Mesendoderm (in vitro differentiated cells): ENCODE data around the gene CDC45.
A peak's percentile ranks its signal among the peaks of the same experiment; 100 is the strongest.

Experiments used
- DNase-seq: peaks from one replicate; pipeline ENCODE4 v3.0.0; 2013
- H2AK5ac ChIP-seq: 2 replicates; pipeline ENCODE4 v1.6.1; 2013; ENCODE audit warnings: low read length, inconsistent platforms
- H2BK120ac ChIP-seq: 2 replicates; pipeline ENCODE4 v1.6.1; 2013; ENCODE audit warnings: low read depth, mild to moderate bottlenecking, low read length, moderate library complexity, mixed read lengths
- H2BK15ac ChIP-seq: replicated peaks from 2 replicates; pipeline ENCODE4 v1.6.1; 2013; ENCODE audit warnings: low read depth, mild to moderate bottlenecking, moderate library complexity
- H2BK5ac ChIP-seq: 2 replicates; pipeline ENCODE4 v1.6.1; 2013; ENCODE audit warnings: low read length, inconsistent platforms
- H3K18ac ChIP-seq: 2 replicates; pipeline ENCODE4 v1.6.1; 2013; ENCODE audit warnings: mild to moderate bottlenecking, low read length, mixed read lengths
- H3K23ac ChIP-seq: one replicate; pipeline ENCODE4 v1.6.1; 2013; ENCODE audit warnings: low read length
- H3K27ac ChIP-seq: 2 replicates; pipeline ENCODE4 v1.5.1; 2013; ENCODE audit warnings: low read depth, mild to moderate bottlenecking, inconsistent platforms, low read length, moderate library complexity
- H3K27me3 ChIP-seq: 2 replicates; pipeline ENCODE4 v1.6.1; 2013; ENCODE audit warnings: low read length, control low read depth, mild to moderate bottlenecking, inconsistent platforms; ENCODE audit not compliant: insufficient read depth, poor library complexity
- H3K36me3 ChIP-seq: 2 replicates; pipeline ENCODE4 v1.6.1; 2013; ENCODE audit warnings: low read length, inconsistent platforms; ENCODE audit not compliant: control insufficient read depth, insufficient read depth
- H3K4ac ChIP-seq: one replicate; pipeline ENCODE4 v1.6.1; 2013; ENCODE audit warnings: low read depth, mild to moderate bottlenecking, low read length, moderate library complexity
- H3K4me1 ChIP-seq: 2 replicates; pipeline ENCODE4 v1.6.1; 2013; ENCODE audit warnings: low read depth, low read length, inconsistent platforms; ENCODE audit not compliant: control insufficient read depth
- H3K4me2 ChIP-seq: 2 replicates; pipeline ENCODE4 v1.6.1; 2013; ENCODE audit warnings: low read length
- H3K4me3 ChIP-seq: 2 replicates; pipeline ENCODE4 v1.5.1; 2013; ENCODE audit warnings: mild to moderate bottlenecking, low read length
- H3K56ac ChIP-seq: one replicate; pipeline ENCODE4 v1.6.1; 2013; ENCODE audit warnings: low read length
- H3K79me1 ChIP-seq: 2 replicates; pipeline ENCODE4 v1.6.1; 2013; ENCODE audit warnings: low read length, inconsistent platforms
- H3K79me2 ChIP-seq: 2 replicates; pipeline ENCODE4 v1.6.1; 2013; ENCODE audit warnings: mild to moderate bottlenecking, low read length; ENCODE audit not compliant: control insufficient read depth, insufficient read depth
- H3K9ac ChIP-seq: 2 replicates; pipeline ENCODE4 v1.6.1; 2013; ENCODE audit warnings: low read length, inconsistent platforms
- H4K5ac ChIP-seq: one replicate; pipeline ENCODE4 v1.6.1; 2013; ENCODE audit warnings: low read length
- H4K8ac ChIP-seq: one replicate; pipeline ENCODE4 v1.6.1; 2013; ENCODE audit warnings: low read depth, mild to moderate bottlenecking, control low read depth, low read length, moderate library complexity
- WGBS: extraction: QIAGEN DNeasy Blood & Tissue Kit; methylation state at CpG from one replicate; pipeline ENCODE4 v1.1.7; 2013; ENCODE audit warnings: low lambda C conversion rate, missing lambda C conversion rate; ENCODE audit not compliant: insufficient coverage; ENCODE audit errors: extremely low coverage; 5-methylcytosine and 5-hydroxymethylcytosine counted together

CDC45 gene

GRCh38 chr22:19522881-19523239, 43.1 kb downstream of the CDC45 start:
- H3K4me2 ChIP-seq = no peak overlapping the region
- no CpG with 5 or more reads among the region's 9 CpGs for WGBS

GRCh38 chr22:19523240-19524169, 43.8 kb downstream of the CDC45 start:
- peak; percentile 68 for DNase-seq
- no CpG with 5 or more reads among the region's 99 CpGs for WGBS

More at GRCh38 chr22:19522881-19523239, 43.1 kb downstream of the CDC45 start:
- no peak overlapping the region for H2BK15ac ChIP-seq
- H2BK120ac ChIP-seq = no peak overlapping the region
- H3K36me3 ChIP-seq = no peaks in the 10 kb centered on the region
- no peak overlapping the region for H3K18ac ChIP-seq
- no peak overlapping the region for H2BK5ac ChIP-seq
- H3K9ac ChIP-seq = no peak overlapping the region
- H3K4ac ChIP-seq = no peak overlapping the region
- no peak overlapping the region for H3K4me3 ChIP-seq
- H3K79me2 ChIP-seq = no peaks in the 10 kb centered on the region
- no peak overlapping the region for H4K8ac ChIP-seq
- no peak overlapping the region for H4K5ac ChIP-seq
- H3K56ac ChIP-seq = no peak overlapping the region
- H3K23ac ChIP-seq = no peak overlapping the region
- no peaks in the 10 kb centered on the region for H3K27me3 ChIP-seq
- H2AK5ac ChIP-seq = no peak overlapping the region
- H3K27ac ChIP-seq = no peak overlapping the region
- H3K4me1 ChIP-seq = no peaks in the 10 kb centered on the region
- DNase-seq = no peak
- H3K79me1 ChIP-seq = no peaks in the 10 kb centered on the region

GRCh38 chr22:19524170-19525115, 44.7 kb downstream of the CDC45 start, which contains the start of gene CLDN5:
Gene CLDN5 (minus strand): TSS chr22:19524410. CDS start chr22:19524255, 155 bp downstream.
- Histone ChIP-seq H3K4ac (no peak within 1 kb of the TSS), H2BK15ac (no peak within 1 kb of the TSS), H3K27ac (no peak within 1 kb of the TSS), H3K18ac (no peak within 1 kb of the TSS), H2AK5ac (no peak within 1 kb of the TSS), H3K36me3 (no peaks in the 10 kb centered on the region), H3K79me2 (no peaks in the 10 kb centered on the region), H3K4me1 (no peaks in the 10 kb centered on the region), H3K4me2 (peak within 1 kb of the TSS; percentile 90), H3K27me3 (no peaks in the 10 kb centered on the region), H2BK120ac (no peak within 1 kb of the TSS), H3K23ac (peak within 1 kb of the TSS; percentile 29), H2BK5ac (no peak within 1 kb of the TSS), H3K9ac (peak within 1 kb of the TSS; percentile 59), H4K5ac (no peak within 1 kb of the TSS), H3K79me1 (no peaks in the 10 kb centered on the region), H3K4me3 (no peak within 1 kb of the TSS), H3K56ac (peak within 1 kb of the TSS; percentile 35), H4K8ac (no peak within 1 kb of the TSS)
- peak; percentile 26 for DNase-seq
- no CpG with 5 or more reads among the region's 69 CpGs for WGBS

More at GRCh38 chr22:19523240-19524169, 43.8 kb downstream of the CDC45 start:
- peak overlapping the region; percentile 20 for H3K9ac ChIP-seq
- H3K36me3 ChIP-seq = no peaks in the 10 kb centered on the region
- no peak overlapping the region for H4K8ac ChIP-seq
- no peaks in the 10 kb centered on the region for H3K79me1 ChIP-seq
- peak overlapping the region; percentile 29 for H3K23ac ChIP-seq
- H2AK5ac ChIP-seq = no peak overlapping the region
- H2BK120ac ChIP-seq = no peak overlapping the region
- H3K4ac ChIP-seq = no peak overlapping the region
- H3K79me2 ChIP-seq = no peaks in the 10 kb centered on the region
- no peak overlapping the region for H3K18ac ChIP-seq
- no peak overlapping the region for H2BK15ac ChIP-seq
- no peak overlapping the region for H2BK5ac ChIP-seq
- H3K4me3 ChIP-seq = no peak overlapping the region
- H3K4me1 ChIP-seq = no peaks in the 10 kb centered on the region
- no peaks in the 10 kb centered on the region for H3K27me3 ChIP-seq
- H3K4me2 ChIP-seq = peak overlapping the region; percentile 90
- no peak overlapping the region for H3K27ac ChIP-seq
- no peak overlapping the region for H4K5ac ChIP-seq
- peak overlapping the region; percentile 26 for H3K56ac ChIP-seq

GRCh38 chr22:19525116-19525660, 45.5 kb downstream of the CDC45 start:
- no peak overlapping the region for H2AK5ac ChIP-seq
- H3K36me3 ChIP-seq = no peaks in the 10 kb centered on the region
- H3K79me1 ChIP-seq = no peaks in the 10 kb centered on the region
- WGBS = no CpG with 5 or more reads among the region's 15 CpGs
- H2BK5ac ChIP-seq = no peak overlapping the region
- no peak for DNase-seq
- no peak overlapping the region for H3K23ac ChIP-seq
- no peaks in the 10 kb centered on the region for H3K4me1 ChIP-seq
- H3K4me3 ChIP-seq = no peak overlapping the region
- H4K8ac ChIP-seq = no peak overlapping the region
- peak overlapping the region; percentile 11 for H3K9ac ChIP-seq
- no peaks in the 10 kb centered on the region for H3K79me2 ChIP-seq
- peak overlapping the region; percentile 35 for H3K56ac ChIP-seq
- no peak overlapping the region for H2BK120ac ChIP-seq
- no peak overlapping the region for H2BK15ac ChIP-seq
- H3K4me2 ChIP-seq = no peak overlapping the region
- no peak overlapping the region for H3K4ac ChIP-seq
- no peak overlapping the region for H3K18ac ChIP-seq
- no peak overlapping the region for H3K27ac ChIP-seq
- no peaks in the 10 kb centered on the region for H3K27me3 ChIP-seq
- H4K5ac ChIP-seq = no peak overlapping the region

DNA sequence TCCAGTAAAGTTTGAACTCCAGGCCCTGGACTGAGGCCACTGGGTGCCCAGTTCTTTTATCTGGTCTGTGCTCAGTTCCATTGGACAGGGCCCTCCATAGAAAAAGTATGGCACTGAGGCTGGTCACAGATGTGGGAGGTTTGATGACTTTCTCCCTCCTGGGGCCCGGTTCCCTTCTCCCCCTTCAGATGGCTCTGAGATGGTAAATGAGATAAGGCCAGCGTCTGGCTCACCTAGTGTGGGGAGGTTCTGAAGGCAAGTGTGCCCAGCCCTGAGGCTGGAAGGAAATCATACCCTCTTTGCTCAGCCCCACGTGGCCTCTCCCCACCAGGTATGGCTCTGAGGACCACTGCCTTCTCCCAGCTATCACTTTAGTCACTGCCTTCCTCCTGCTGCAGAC, 45.9 kb downstream of the CDC45 start:
- H3K23ac ChIP-seq = no peak overlapping the region
- no peaks in the 10 kb centered on the region for H3K27me3 ChIP-seq
- WGBS = no CpG with 5 or more reads among the region's 3 CpGs
- no peak overlapping the region for H2BK5ac ChIP-seq
- no peak overlapping the region for H3K27ac ChIP-seq
- H3K79me1 ChIP-seq = no peaks in the 10 kb centered on the region
- H3K4ac ChIP-seq = no peak overlapping the region
- H2AK5ac ChIP-seq = no peak overlapping the region
- no peak overlapping the region for H3K4me2 ChIP-seq
- H3K36me3 ChIP-seq = no peaks in the 10 kb centered on the region
- no peaks in the 10 kb centered on the region for H3K4me1 ChIP-seq
- H2BK120ac ChIP-seq = no peak overlapping the region
- no peak overlapping the region for H2BK15ac ChIP-seq
- no peak overlapping the region for H3K9ac ChIP-seq
- no peak for DNase-seq
- H4K5ac ChIP-seq = no peak overlapping the region
- H4K8ac ChIP-seq = no peak overlapping the region
- no peaks in the 10 kb centered on the region for H3K79me2 ChIP-seq
- H3K4me3 ChIP-seq = no peak overlapping the region
- no peak overlapping the region for H3K56ac ChIP-seq
- H3K18ac ChIP-seq = no peak overlapping the region
